Duodenal mucosa (tissue), 2 donors: ENCODE data around the gene TNC.

Experiments
- H3K27ac ChIP-seq: one replicate; pipeline ENCODE4 v1.7.0; 2013; ENCODE audit warnings: low read depth, low read length
- H3K27me3 ChIP-seq, 2 donors: one replicate each; pipeline ENCODE4 v1.7.0; 2013; ENCODE audit warnings: low read length in 2 of 2, control low read depth in 1 of 2; ENCODE audit not compliant: insufficient read depth in 2 of 2, control insufficient read depth in 1 of 2
- H3K36me3 ChIP-seq, 2 donors: one replicate each; pipeline ENCODE4 v1.7.0; 2013; ENCODE audit warnings: low read length in 2 of 2, control low read depth in 1 of 2; ENCODE audit not compliant: insufficient read depth in 2 of 2, control insufficient read depth in 1 of 2
- H3K4me1 ChIP-seq, 2 donors: one replicate each; pipeline ENCODE4 v1.7.0; 2013; ENCODE audit warnings: low read length in 2 of 2, control low read depth in 1 of 2; ENCODE audit not compliant: insufficient read depth in 2 of 2, control insufficient read depth in 1 of 2
- H3K4me3 ChIP-seq, 2 donors: one replicate each; pipeline ENCODE4 v1.7.0; 2013; ENCODE audit warnings: low read length in 2 of 2, low read depth in 1 of 2
- H3K9ac ChIP-seq, 2 donors: one replicate each; pipeline ENCODE4 v1.7.0; 2013; ENCODE audit warnings: low read length in 2 of 2, low read depth in 1 of 2
- H3K9me3 ChIP-seq, 2 donors: one replicate each; pipeline ENCODE4 v1.7.0; 2013; ENCODE audit warnings: low read length in 2 of 2, control low read depth in 1 of 2; ENCODE audit not compliant: control insufficient read depth in 1 of 2

The TNC gene

GRCh38 chr9:115152281-115152820 lies 34.4 kb upstream of the TNC start:
- Histone ChIP-seq H3K4me3 (no peak overlapping the region), H3K36me3 (no peaks in the 10 kb centered on the region), H3K27me3 (peaks cover 27 to 42% of the 10 kb centered on the region in 2 donors), H3K27ac (no peak overlapping the region), H3K9me3 (no peaks in the 10 kb centered on the region), H3K4me1 (no peaks in the 10 kb centered on the region), H3K9ac (no peak overlapping the region)

GRCh38 chr9:115148721-115149120 lies 30.8 kb upstream of the TNC start:
- Histone ChIP-seq H3K27ac (no peak overlapping the region), H3K9ac (no peak overlapping the region), H3K4me1 (no peaks in the 10 kb centered on the region), H3K9me3 (no peaks in the 10 kb centered on the region), H3K4me3 (no peak overlapping the region), H3K36me3 (no peaks in the 10 kb centered on the region), H3K27me3 (peaks cover 15 to 32% of the 10 kb centered on the region in 2 donors)

GRCh38 chr9:115146581-115147021 lies 28.6 kb upstream of the TNC start:
- Histone ChIP-seq H3K27ac (no peak overlapping the region), H3K9ac (no peak overlapping the region), H3K4me3 (no peak overlapping the region), H3K36me3 (no peaks in the 10 kb centered on the region), H3K9me3 (no peaks in the 10 kb centered on the region), H3K27me3 (peaks cover 22 to 33% of the 10 kb centered on the region in 2 donors), H3K4me1 (no peaks in the 10 kb centered on the region)

DNA sequence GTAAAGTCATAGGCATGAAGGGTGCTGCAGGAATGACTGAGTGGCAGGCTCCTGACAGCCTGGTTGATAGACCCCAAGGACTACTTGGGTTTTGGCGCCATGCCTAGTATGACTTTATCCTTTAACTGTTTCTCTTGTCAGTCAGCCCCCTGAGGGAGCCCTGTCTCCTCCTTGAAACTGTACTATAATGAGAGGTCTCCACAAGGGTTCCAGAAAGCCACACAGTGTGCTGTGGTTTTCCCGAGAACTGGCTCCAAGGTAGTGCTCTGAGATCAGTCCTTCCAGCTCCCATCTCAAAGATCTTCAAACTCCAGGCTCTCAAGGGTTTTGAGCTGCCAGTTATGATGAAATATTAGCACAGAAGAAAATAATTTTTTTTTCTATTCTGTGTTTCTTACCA lies 26.7 kb upstream of the TNC start:
- Histone ChIP-seq H3K27me3 (peaks cover 26 to 33% of the 10 kb centered on the region in 2 donors), H3K9ac (no peak overlapping the region), H3K9me3 (no peaks in the 10 kb centered on the region), H3K36me3 (no peaks in the 10 kb centered on the region), H3K27ac (no peak overlapping the region), H3K4me1 (no peaks in the 10 kb centered on the region), H3K4me3 (no peak overlapping the region)

DNA sequence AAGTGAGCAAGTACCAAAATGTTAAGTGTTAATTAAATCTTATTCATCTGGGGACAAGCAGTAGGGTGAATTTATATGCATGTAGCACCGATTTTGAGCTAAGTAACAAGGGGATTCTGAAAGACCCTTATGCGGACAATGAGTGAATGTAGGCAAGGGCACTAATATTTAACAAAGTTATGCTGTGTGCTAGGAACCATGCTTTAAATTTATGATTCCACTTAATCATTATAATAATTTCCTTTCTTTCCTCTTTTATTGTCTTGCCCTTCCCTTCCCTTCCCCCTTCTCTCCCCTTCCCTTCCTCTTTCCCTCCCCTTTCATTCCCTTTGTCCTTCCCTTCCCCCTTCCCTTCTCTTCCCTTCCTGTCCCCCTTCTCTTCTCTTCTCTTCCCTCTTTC lies 25.7 kb upstream of the TNC start:
- no peak overlapping the region for H3K9ac ChIP-seq
- no peaks in the 10 kb centered on the region for H3K9me3 ChIP-seq
- H3K4me3 ChIP-seq: no peak overlapping the region
- no peak overlapping the region for H3K27ac ChIP-seq
- peaks cover 20 to 26% of the 10 kb centered on the region in 2 donors for H3K27me3 ChIP-seq
- no peaks in the 10 kb centered on the region for H3K4me1 ChIP-seq
- no peaks in the 10 kb centered on the region for H3K36me3 ChIP-seq

GRCh38 chr9:115142517-115143270 lies 24.7 kb upstream of the TNC start:
- H3K4me3 ChIP-seq: no peak overlapping the region

DNA sequence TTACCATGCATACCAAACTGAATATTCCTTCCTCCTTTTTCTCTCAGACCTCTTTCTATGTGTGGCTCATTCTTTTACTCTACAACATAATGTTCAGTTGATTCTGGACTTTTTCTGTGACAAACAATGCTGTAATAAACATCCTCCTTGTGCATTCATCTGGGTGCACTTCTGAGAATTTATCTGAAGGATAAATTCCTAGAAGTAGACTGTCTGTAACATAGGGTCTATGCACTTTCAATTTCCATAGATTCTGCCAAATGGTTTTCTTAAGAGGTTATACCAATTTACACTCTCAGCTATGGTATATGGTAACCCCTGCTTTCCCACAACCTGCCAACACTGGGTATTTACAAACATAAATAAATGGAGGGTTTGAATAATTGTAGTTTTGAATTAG lies 24.1 kb upstream of the TNC start:
- Histone ChIP-seq H3K27me3 (peaks cover 16 to 20% of the 10 kb centered on the region in 2 donors), H3K4me3 (no peak overlapping the region), H3K9me3 (no peaks in the 10 kb centered on the region), H3K36me3 (no peaks in the 10 kb centered on the region), H3K9ac (no peak overlapping the region), H3K27ac (no peak overlapping the region), H3K4me1 (no peaks in the 10 kb centered on the region)

More at GRCh38 chr9:115142517-115143270, 24.7 kb upstream of the TNC start:
- Histone ChIP-seq H3K9me3 (no peaks in the 10 kb centered on the region), H3K9ac (no peak overlapping the region), H3K4me1 (no peaks in the 10 kb centered on the region), H3K27ac (no peak overlapping the region), H3K27me3 (peaks cover 16 to 23% of the 10 kb centered on the region in 2 donors), H3K36me3 (no peaks in the 10 kb centered on the region)

GRCh38 chr9:115141612-115142011 lies 23.7 kb upstream of the TNC start:
- H3K4me1 ChIP-seq: no peaks in the 10 kb centered on the region

DNA sequence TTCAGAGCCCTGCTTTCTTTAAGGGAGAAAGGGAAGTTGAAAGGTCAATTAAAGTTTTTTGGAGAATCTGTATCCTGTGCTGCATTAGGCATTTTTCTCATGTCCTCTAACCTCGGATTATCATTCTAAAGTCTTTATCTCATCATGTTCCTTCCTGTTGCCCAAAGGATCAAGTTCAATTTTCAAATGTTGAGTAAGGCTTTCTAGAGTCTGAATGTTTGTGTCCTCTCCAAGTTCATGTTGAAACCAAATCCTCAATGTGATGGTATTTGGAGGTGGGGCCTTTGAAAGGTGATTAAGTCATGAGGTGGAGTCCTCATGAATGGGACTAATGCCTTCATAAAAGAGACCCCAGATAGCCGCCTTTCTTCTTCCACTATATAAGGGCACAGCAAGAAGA lies 20.2 kb upstream of the TNC start:
- no peaks in the 10 kb centered on the region for H3K9me3 ChIP-seq
- peaks cover 14 to 15% of the 10 kb centered on the region in 2 donors for H3K27me3 ChIP-seq
- no peak overlapping the region for H3K9ac ChIP-seq
- H3K4me1 ChIP-seq: no peaks in the 10 kb centered on the region
- H3K36me3 ChIP-seq: no peaks in the 10 kb centered on the region
- H3K4me3 ChIP-seq: no peak overlapping the region
- H3K27ac ChIP-seq: no peak overlapping the region

More at GRCh38 chr9:115141612-115142011, 23.7 kb upstream of the TNC start:
- Histone ChIP-seq H3K9ac (no peak overlapping the region), H3K9me3 (no peaks in the 10 kb centered on the region), H3K4me3 (no peak overlapping the region), H3K36me3 (no peaks in the 10 kb centered on the region), H3K27ac (no peak overlapping the region), H3K27me3 (peaks cover 16 to 20% of the 10 kb centered on the region in 2 donors)

GRCh38 chr9:115137526-115137925 lies 19.6 kb upstream of the TNC start:
- Histone ChIP-seq H3K27me3 (peaks cover 10 to 12% of the 10 kb centered on the region in 2 donors), H3K9ac (no peak overlapping the region), H3K4me1 (no peaks in the 10 kb centered on the region), H3K9me3 (no peaks in the 10 kb centered on the region), H3K4me3 (no peak overlapping the region), H3K36me3 (no peaks in the 10 kb centered on the region), H3K27ac (no peak overlapping the region)
